ENCODE measurements around the gene PRR29. TPM values are rescaled to one million over a fixed set of nuclear protein-coding genes. Genes with fewer than 3 reads are reported as not detected.
A peak's percentile ranks its signal among the peaks of the same experiment; 100 is the strongest.

The PRR29 gene
- total RNA-seq, 4 donors from 2014 or later, result 0.09 TPM; not detected in 3

DNA sequence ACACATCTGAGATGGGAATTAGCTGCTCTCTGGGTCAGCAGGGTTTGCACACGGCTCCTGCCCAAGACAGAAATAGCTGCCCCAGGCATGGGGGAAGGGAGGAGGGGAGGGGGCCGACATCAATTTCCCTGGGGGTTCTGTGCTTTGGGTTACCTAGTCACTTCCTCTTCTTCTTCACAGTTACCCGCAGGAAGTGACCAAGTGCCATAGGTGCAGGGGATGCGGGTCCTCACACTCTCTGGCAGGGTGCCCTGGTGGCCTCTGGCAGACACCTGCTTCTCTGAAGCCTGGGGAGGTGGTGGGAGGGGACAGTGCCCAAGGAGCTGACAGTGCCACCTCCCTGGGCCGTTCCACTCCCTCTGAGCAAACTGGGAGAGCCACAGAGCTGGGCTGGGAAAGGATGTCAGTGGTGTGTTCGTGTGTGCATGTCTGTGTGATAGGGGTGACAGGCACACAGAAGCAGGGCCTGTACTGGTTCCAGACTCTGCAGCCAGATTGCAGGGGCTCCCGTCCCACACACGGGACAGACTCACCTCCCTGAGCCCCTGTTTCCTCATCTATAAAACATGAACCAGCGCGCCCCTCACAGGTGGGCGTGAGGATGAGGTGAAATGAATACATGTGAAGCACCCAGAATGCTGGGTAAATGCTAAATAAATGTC lies 43.6 kb upstream of the PRR29 start:
- TF ChIP-seq, protein P1, sequence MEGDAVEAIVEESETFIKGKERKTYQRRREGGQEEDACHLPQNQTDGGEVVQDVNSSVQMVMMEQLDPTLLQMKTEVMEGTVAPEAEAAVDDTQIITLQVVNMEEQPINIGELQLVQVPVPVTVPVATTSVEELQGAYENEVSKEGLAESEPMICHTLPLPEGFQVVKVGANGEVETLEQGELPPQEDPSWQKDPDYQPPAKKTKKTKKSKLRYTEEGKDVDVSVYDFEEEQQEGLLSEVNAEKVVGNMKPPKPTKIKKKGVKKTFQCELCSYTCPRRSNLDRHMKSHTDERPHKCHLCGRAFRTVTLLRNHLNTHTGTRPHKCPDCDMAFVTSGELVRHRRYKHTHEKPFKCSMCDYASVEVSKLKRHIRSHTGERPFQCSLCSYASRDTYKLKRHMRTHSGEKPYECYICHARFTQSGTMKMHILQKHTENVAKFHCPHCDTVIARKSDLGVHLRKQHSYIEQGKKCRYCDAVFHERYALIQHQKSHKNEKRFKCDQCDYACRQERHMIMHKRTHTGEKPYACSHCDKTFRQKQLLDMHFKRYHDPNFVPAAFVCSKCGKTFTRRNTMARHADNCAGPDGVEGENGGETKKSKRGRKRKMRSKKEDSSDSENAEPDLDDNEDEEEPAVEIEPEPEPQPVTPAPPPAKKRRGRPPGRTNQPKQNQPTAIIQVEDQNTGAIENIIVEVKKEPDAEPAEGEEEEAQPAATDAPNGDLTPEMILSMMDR (IDR thresholded peaks at IDR 0.05), result no peak
- no peak for TF ChIP-seq POLR2A (IDR thresholded peaks at IDR 0.05)
- Histone ChIP-seq H3K9me3 (no peaks in the 10 kb centered on the region), H3K27me3 (peaks cover 0 to 20% (median 0%) of the 10 kb centered on the region in 4 donors), H3K4me3 (no peak overlapping the region), H3K36me3 (no peaks in the 10 kb centered on the region), H3K27ac (no peak overlapping the region), H3K4me1 (no peaks in the 10 kb centered on the region)
- WGBS, 2 donors, result 53 to 60% methylated on average over 5 to 6 of the region's 11 CpGs
- no peak for DNase-seq
- intact Hi-C loops (cut with DNase I), result no loop called here

DNA sequence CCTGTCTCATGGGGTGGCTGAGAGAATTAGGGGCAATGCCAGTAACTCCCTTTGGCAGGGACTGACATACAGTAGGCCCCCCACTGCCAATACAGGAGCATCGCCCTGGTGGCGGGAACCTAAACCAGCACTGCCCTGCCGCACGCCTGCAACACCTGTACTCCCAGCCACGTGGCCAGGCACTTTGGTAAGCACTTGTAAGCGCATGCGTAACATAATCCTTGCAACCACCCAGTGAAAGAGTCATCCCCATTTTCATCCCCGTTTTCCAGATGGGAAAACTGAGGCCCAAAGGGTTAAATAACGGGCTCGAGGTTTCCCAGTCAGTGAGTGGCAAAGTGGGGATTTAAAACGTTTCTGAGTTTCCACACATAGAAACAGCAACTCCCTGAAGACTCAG lies 42.9 kb upstream of the PRR29 start:
- peaks cover 0 to 19% (median 0%) of the 10 kb centered on the region in 4 donors for H3K27me3 ChIP-seq
- TF ChIP-seq, protein P1 (IDR thresholded peaks at IDR 0.05), result no peak
- no peak for TF ChIP-seq POLR2A (IDR thresholded peaks at IDR 0.05)
- no peak overlapping the region for H3K4me3 ChIP-seq
- intact Hi-C loops (cut with DNase I), result no loop called here
- H3K27ac ChIP-seq, result no peak overlapping the region
- no peak for DNase-seq
- H3K36me3 ChIP-seq, result no peaks in the 10 kb centered on the region
- no peaks in the 10 kb centered on the region for H3K4me1 ChIP-seq
- WGBS, 2 donors, result 77% methylated on average over 6 to 11 of the region's 11 CpGs
- no peaks in the 10 kb centered on the region for H3K9me3 ChIP-seq

DNA sequence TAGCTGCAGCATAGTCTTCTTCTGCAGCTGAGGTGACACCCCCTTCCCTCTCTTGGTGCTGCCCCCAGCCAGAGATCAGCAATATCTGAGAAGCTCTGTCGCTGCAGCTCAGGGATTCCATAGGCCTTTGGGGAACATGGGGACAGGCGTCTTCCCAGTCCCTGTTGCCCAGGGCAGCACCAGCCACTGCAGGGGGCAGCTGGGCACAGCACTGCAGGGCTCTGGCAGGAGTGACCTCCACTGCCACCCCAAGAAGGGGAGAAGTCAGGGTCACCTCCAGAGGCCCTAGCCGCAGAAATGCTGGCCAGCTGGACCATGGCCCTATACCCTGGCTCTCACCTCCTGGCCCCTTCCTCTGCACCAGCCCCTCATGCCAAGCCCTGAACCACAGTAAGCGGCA lies 42.4 kb upstream of the PRR29 start:
- H3K4me3 ChIP-seq, result no peak overlapping the region
- H3K36me3 ChIP-seq, result no peaks in the 10 kb centered on the region
- H3K27me3 ChIP-seq, result peaks cover 0 to 14% (median 0%) of the 10 kb centered on the region in 4 donors
- peaks cover 0 to 2% (median 0%) of the 10 kb centered on the region in 3 donors for H3K4me1 ChIP-seq
- no peak for DNase-seq
- no peak for TF ChIP-seq POLR2A (IDR thresholded peaks at IDR 0.05)
- WGBS, 2 donors, result 88 to 90% methylated on average over 2 of the region's 4 CpGs
- intact Hi-C loops (cut with DNase I), result no loop called here
- no peaks in the 10 kb centered on the region for H3K9me3 ChIP-seq
- H3K27ac ChIP-seq, result no peak overlapping the region

DNA sequence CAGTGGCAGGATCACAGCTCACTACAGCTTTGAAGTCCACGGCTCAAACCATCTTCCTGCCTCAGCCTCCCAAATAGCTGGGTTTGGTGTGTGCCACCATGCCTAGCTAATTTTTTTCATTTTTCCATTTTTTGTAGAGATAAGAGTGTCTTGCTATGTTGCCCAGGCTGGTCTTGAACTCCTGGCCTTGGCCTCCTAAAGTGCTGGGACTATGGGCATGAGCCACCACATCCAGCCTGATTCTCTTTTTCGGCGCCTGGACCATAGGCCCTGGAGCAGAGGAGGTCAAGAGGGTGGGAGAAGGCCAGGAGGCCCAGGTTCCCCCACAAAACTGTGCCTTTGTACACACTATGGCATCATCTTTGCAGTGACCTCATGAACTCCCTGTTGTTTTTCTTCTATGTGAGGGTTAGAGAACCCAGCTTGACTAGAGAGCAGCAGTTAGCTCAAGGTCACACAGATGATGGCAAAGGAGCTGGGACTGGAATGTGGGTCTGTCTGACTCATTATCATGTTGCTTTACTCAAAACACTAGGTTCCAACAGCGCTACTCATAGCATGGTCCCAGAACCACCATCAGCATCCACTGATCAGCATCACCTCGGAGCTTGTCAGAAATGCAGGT lies 41.7 kb upstream of the PRR29 start:
- no peak overlapping the region for H3K4me3 ChIP-seq
- no peak overlapping the region for H3K27ac ChIP-seq
- DNase-seq, result no peak
- intact Hi-C loops (cut with DNase I), result no loop called here
- peaks cover 0 to 10% (median 0%) of the 10 kb centered on the region in 4 donors for H3K27me3 ChIP-seq
- H3K9me3 ChIP-seq, result no peaks in the 10 kb centered on the region
- H3K36me3 ChIP-seq, result no peaks in the 10 kb centered on the region
- H3K4me1 ChIP-seq, result peaks cover 0 to 8% (median under 1%) of the 10 kb centered on the region in 3 donors
- no peak for TF ChIP-seq POLR2A (IDR thresholded peaks at IDR 0.05)
- TF ChIP-seq, protein P1 (IDR thresholded peaks at IDR 0.05), result no peak
- WGBS, 2 donors, result 94% methylated on average over 5 of the region's 5 CpGs

DNA sequence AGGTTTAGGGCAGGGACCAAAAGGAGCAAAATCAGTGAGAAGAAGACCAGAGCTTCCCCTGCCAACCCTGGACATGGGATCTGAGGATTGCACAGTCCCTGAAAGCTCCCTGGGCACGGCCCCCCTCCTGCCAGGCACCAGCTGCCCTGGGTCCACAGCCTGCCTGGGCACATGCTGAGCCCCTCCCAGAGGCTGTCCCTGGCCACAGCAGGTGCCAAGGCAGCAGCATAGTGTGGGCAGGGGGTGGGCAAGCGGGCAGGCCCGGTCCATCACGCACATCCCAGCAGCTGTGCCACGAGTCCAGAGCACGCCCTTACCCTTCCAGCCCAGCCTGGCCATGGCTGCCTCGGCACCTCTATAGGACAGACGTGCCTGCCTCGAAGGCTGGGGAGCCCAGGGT lies 38.1 kb upstream of the PRR29 start:
- no peak for DNase-seq
- no peaks in the 10 kb centered on the region for H3K36me3 ChIP-seq
- H3K9me3 ChIP-seq, result no peaks in the 10 kb centered on the region
- TF ChIP-seq POLR2A (IDR thresholded peaks at IDR 0.05), result no peak
- TF ChIP-seq, protein P1 (IDR thresholded peaks at IDR 0.05), result no peak
- 68 to 100% methylated on average over 1 to 3 of the region's 9 CpGs for WGBS, 2 donors
- H3K27me3 ChIP-seq, result peaks cover 0 to 6% (median 0%) of the 10 kb centered on the region in 4 donors
- intact Hi-C loops (cut with DNase I), result no loop called here
- no peak overlapping the region for H3K4me3 ChIP-seq
- peak overlapping the region in 1 of 4 donors; percentile 9 for H3K27ac ChIP-seq
- H3K4me1 ChIP-seq, result peaks cover 0 to 31% (median 4%) of the 10 kb centered on the region in 3 donors

Measured in esophagus squamous epithelium (tissue), 5 donors.